GM19455 (cell line): ENCODE measurements around the gene HPCAL1.

ENCODE experiments used
- ATAC-seq: cut with Tn5 transposase; IDR thresholded peaks from one replicate; pipeline ENCODE4 v1.9.1; 2021; ENCODE audit not compliant: unreplicated experiment

Gene HPCAL1

DNA sequence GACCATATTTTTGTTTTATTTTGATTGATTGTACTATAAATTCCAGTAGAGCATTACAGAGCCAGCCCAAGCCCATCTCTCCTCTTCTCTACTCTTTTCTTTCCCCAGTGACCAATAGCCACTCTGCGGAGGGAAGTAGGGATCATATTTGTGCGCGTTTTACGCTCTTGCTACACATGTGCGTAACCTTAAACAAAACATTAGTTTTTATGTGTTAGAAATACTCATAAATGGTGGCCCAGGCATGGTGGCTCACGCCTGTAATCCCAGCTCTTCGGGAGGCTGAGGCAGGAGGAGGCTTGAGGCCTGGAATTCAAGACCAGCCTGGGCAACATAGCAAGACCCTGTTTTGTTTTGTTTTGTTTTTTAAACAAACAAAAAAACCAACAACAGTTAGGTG is 31.3 kb downstream of the HPCAL1 start:
- no peak for ATAC-seq

DNA sequence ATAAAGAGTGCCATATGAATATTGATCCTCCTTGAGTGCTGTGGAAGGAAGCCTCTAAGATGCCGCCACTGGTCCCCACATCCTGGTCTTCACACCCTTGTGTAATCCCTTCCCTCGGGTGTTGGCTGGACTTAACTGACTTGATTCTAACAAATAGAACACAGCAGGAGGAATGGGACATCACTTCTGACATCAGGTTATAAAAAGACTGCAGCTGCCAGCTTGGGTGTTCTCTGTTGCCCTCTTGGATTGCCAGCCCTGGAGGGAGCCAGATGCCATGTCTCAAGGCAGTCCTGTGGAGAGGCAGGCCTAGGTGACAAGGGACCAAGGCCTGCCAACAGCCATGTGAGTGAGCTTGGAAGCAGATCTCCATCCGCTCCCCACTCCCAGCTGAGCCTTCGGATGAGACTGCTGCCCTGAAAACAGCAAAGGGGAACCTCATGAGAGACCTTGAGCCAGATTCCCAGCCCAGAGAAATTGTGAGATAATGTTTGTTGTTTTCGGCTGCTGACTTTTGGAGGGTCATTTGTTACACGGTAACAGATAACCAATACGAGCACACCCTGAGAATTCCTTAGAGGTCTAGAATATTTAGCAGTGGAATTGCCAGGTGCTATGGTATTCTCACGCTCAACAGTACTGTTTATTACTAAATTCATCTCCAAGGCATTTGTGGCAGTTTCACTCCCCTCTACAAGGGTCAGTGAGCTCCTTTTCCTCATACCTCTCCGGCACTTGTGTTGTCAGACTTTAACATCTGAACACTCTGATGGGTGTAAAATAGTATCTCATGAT is 32.5 kb downstream of the HPCAL1 start:
- ATAC-seq = no peak

GRCh38 chr2:10336283-10336682 is 33.6 kb downstream of the HPCAL1 start:
- no peak for ATAC-seq

DNA sequence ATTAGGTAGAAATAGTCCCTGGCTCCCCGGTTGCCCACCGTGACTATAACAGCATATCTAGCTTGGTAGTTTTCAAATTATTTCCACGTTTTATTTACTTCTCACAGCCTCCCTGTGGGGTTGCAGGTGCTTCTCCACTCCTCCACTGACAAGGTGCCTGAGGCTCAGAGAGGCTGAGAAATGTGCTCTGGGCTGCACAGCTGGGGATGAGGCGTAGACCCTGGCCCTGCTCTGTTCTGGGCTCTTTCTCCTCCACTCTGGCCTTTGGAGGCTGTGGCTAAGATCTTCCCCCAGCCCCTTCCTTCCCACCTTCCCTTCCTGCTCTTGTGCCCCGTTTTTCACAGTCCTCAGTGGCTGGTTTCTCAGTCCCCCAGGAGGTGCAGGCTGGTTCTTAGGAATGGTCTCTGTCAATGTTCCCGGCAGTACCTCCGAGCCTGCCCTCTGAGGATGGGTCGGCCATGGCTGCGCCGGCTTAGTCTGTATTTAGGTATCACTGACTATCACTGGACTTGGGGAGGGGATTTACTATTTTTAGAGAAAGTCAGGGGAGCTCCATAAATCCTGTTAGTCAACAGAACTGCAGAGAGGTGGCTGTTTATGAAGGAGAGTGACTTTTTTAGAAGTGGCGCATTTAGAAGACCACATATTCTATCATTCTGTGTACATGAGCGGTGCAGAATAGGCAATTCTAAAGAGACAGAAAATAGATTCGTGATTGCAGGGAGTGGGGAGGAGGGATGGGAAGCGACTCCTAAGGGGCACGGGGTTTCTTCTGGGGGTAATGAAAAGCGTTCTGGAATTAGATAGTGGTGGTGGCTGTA is 35.0 kb downstream of the HPCAL1 start:
- ATAC-seq = no peak

DNA sequence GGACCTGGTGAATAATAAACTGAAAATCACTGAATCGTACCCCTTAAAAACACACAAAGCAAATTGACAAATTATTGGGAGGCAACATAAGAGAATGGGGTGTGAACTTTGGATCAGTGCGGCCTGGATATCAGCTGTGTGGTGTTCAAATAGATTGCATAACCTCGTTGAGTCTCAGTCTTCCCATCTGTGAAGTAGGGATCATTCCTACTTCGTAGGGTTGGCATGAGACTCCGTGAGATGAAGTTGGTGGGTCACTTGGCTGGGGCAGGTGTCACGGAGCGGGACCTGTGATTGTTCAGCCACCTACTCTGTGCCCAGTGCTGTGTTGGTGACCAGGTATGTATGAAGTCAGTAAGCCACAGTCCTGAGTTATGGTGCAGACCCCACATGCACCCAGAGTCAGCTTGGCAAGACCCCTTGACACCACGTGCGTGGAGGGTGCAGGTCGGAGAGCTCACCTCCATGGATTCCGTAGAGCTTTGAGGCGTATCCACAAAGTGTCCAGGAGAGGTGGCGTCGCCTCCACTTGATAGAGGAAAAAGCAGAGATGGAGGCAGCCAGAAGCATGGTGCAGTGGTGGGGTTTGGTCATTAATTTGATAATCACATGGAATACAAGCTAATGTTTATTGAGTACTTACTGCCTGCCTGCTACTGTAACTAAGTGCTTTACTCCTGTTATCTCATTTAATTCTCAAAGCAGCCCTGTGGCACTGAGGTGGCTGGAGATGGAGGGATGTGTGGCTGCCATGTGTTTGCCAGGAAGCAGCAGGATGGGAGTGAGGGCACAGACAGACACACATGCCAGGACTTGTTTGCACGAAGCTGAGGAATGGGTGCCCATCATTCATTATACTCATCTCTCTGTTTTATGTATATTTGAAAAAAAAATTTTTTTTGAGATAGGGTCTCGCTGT is 35.8 kb downstream of the HPCAL1 start:
- no peak for ATAC-seq

GRCh38 chr2:10339647-10340592 is 37.2 kb downstream of the HPCAL1 start:
- no peak for ATAC-seq

DNA sequence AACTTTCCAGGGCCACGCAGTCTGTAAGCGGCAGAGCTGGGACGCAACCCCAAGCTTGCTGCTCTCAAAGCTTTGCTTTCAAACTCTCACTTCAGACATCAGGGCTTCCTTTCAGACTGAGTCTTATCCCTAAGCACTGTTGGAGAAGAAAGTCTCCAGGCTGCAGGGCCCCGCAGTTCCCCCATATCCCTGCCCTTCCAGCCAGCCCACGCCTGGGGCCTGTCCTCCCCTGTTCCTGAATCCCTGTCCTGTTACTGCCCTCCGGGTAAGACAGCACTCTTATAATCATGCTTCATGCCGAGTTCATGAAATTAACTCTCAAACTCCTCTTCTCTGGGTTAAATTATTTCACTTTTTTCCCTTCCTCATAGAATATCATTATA is 37.9 kb downstream of the HPCAL1 start:
- no peak for ATAC-seq

- ATAC-seq = no peak
Observed at GRCh38 chr2:10341193-10341592, 38.5 kb downstream of the HPCAL1 start.

- ATAC-seq = no peak
Observed at GRCh38 chr2:10342245-10342951, 39.7 kb downstream of the HPCAL1 start.

DNA sequence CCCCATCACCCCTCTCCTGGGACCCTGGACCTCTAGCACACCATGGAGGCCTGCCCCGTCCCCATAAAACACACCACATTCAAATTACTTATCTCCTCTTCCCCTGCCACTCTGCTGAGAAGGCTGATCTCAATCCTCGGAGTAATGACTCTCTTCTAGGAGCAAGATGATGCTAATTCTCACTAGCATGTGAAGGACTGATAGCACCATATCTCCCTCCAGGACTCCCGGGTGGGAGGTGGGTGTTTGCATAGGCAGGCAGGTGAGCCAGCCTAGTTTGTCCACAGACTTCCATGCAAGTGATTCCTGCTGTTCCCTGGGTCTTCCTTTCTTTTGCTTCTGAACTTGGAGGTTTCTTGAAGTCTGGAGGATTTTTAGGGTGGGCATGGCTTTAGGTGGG is 40.5 kb downstream of the HPCAL1 start:
- no peak for ATAC-seq

GRCh38 chr2:10343658-10344057 is 41.0 kb downstream of the HPCAL1 start:
- no peak for ATAC-seq

- ATAC-seq = no peak
Observed at GRCh38 chr2:10344105-10345066, 41.7 kb downstream of the HPCAL1 start.

GRCh38 chr2:10345126-10345525 is 42.4 kb downstream of the HPCAL1 start:
- no peak for ATAC-seq

DNA sequence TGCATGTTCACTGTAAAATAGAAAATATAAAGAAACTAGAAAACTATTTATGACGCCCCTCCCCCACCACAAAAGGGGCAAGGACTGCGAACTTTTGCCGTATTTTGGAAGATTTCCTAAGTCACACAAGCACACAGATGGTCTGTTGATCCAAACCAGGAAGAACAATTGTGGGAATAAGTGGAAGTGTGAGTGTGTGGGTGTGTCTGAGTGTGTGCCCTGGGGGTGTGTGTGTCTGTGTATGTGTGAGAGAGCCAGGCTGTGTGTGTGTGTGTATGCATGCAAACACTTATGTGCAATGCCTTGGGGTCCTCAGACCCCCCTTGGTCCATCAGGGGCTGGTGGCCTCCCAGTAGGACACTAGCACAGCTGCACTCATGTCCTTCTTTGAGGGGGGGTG is 43.1 kb downstream of the HPCAL1 start:
- no peak for ATAC-seq

GRCh38 chr2:10346929-10347561 is 44.3 kb downstream of the HPCAL1 start:
- no peak for ATAC-seq

DNA sequence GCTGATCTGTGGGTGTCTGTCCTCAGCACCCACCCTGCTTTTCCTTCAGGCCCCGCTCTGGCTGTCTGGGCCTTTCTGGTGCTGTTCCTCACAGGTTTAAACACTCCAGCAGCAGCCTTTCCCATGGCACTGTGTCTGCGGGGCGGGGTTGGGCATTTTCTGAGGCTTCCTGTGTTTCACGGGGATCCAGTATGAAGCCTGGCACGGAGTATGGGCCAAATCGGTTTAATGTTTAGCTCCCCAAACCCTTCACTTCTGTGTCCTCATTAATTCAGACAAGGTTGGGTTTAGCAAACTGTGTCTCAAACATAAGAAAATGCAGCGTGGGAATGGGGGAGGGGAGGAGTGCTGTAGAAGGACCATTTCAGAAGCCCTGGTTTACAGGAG is 44.9 kb downstream of the HPCAL1 start:
- no peak for ATAC-seq

GRCh38 chr2:10348891-10349290 is 46.2 kb downstream of the HPCAL1 start:
- no peak for ATAC-seq

DNA sequence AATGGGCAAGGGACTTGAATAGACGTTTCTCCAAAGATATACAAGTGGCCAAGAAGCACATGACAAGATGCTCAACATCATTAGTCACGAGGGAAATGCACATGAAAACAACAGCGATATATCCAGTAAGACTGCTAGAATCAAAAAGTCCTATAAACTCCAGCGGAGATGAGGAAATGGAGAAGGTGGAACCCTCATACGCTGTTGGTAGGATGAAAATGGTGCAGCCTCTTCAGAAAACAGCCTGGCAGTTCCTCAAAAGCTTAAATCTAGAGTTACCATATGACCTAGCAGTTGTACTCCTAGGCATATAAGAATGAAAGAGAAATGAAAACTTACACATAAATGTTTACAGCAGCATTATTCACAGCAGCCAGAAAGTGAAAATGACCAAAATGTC is 48.1 kb downstream of the HPCAL1 start:
- ATAC-seq = no peak
